Islet precursor cell (in vitro differentiated cells): Measurements from ENCODE around the gene SPAG16.

Experiments used
- DNase-seq: peaks from one replicate; pipeline ENCODE4 v3.0.0-alpha.2; 2018

Gene SPAG16

DNA sequence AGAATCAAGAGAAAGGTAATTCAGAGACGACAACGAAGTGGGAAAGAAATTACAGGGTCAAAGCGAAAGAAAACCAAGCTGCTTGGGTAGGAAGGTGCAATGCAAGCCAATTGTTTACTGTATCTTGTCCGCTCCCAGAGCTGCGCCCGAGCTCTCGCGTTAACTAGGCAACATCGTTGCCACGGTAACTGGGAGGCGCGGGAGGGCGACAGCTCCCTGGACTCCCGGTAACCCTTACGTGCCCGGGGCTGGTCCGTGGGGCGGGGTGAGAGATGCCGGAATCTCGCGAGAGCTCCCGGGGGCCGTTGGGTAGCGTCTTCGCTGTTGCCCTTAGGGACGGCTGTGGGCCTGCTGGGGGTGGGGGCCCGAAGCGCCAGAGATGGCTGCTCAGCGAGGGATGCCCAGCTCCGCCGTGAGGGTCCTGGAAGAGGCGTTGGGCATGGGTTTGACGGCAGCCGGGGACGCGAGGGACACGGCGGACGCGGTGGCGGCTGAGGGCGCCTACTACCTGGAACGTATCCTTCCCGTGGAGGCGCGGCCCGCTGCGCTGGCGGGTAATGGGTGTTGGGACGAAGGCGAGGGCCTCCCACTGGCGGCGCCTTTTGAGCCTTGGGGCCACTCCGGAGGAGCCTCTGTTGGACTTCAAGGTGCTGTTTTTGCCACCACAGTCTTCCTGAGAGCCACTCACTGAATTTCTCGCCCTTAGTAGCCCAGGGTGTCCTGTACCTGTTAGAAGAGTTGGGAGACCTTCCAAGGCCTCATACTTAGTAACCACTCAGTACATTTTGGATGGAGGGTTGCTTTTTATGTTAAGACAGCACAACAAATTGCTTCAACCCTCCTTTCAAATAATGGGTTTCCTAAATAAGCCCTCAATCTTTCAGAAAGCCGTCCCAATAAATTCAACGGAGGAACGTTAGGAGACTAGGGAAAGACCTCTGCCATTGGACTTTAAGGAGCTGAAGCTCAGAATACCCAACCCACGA, at the start of gene SPAG16:
SPAG16 (plus strand) TSS at position 360 of the 986 bp plus-strand sequence.
- peak; percentile 99 for DNase-seq

DNA sequence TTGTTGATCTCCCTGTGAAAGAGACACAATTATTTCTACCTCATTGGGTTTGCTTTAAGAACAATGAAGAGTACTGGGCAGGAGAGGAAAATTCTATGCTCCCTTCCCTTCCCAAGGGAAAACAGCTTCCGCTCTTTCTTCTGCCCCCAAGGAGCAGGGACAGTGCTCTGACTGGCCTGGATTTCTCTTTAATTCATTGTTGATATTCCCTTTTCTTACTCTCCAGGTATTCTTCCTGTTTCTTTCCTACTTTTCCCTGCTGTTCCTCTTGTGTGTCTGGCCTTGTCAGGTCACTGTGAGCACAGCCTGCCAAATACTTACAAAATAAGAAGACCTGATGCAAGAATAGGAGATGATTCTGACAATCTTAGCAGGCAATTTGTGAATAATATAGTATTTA, 49.6 kb upstream of the SPAG16 start:
- DNase-seq, result no peak

DNA sequence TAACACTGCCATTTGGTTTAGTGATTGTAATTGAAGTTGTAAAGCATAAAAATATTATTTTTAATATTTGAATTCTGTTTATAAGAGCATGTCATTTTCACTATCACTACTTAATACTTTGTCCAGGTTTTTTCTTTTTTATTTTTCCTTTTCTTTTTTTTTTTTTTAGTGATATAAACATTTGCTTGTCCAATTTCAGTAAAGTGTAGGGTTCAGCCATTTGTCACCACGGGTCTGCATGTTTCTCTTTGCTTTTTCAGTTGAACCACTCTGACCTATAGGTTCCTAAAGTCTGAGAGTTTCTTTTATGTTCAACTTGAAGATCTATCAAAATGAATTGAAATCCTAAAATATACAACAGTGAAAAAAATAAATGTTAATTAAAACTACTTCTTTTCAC, 48.5 kb upstream of the SPAG16 start:
- no peak for DNase-seq

DNA sequence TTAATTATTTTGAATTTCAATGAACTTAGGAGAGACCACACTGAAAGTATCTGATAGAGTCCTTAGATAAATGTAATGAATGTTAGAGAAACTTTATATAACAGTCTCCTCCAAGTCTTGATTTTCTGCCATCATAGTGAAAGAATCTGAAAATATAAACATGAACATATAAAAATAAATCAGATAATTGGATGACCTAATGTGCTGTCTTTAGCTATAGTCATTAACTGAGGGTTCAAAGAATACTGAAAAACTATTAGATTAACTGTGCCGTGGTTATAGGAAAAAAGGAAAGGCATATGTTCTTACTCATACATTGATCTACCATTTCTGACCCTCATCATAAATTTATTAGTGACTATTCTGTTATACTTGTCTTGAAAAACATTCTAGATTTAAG, 47.0 kb upstream of the SPAG16 start:
- no peak for DNase-seq

DNA sequence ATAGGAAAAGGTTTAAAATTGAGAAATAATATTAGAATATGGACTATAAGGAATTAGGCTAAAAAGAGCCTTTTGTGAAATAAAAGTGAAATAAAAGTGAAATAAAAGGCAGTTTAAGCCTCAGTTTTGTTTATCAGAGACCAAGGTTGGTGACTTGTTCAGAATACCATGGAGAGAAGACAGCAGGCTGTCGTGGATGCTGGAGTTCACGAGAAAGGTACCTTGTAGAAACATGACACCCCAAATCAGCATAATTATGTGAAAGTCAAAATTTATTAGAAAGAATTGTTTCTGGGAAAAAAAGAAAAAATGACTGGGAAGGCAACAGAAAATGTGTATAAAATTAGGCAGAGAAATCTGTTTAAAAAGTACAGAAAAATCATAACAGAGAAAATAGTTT, 46.5 kb upstream of the SPAG16 start:
- DNase-seq, result no peak

DNA sequence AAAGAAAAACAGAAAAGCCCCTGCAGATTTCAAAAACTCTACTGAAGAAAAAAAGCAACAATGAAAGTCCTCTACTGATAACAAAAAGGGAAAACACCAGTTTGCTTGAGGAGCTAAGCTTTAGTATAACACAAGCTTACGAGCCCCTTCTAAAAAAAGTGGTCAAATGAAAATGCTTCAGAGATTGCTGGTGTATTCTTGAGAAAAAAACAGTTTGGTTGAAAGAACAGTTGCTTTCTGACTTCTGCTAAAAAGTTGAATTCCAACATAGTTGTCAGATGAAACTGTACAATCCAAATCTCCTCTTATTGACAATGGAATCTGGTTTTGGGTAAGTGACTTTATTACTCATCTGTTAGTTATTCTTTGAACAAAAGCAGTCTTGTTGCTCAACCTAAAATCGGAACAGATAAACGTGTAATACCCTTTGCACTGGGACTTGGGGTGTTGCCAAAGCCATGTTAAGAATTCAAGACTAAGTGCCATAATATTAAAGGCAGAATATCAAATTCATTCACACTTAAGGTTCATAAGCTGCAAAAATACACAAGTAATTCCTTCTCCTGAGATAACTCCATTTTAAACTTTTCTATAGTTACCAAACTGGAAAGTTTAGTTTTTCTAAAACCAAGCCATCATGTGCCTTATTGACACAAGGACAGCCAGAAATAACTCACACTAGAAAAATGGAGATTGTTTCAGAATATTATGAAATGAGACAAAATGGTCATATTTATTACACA, 45.3 kb upstream of the SPAG16 start:
- DNase-seq, result no peak

DNA sequence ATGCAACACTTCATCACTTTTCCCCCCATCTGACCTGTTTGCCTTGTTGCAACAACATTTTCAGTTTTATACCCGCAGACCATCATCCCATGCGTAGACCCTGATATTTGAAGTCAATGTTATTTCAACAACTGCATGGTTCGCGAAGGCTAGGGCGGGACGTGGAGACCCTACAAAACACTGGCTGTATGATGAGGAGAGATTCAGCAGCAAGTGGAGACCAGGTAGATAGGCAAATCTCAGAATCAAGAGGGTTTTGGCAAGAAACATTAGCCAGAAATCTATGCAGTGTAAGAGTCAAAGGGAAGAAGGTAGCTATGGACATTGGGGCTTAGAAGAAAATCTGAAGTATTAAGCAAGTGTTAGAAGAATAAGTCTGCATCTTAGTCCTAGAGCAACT, 42.4 kb upstream of the SPAG16 start:
- no peak for DNase-seq

DNA sequence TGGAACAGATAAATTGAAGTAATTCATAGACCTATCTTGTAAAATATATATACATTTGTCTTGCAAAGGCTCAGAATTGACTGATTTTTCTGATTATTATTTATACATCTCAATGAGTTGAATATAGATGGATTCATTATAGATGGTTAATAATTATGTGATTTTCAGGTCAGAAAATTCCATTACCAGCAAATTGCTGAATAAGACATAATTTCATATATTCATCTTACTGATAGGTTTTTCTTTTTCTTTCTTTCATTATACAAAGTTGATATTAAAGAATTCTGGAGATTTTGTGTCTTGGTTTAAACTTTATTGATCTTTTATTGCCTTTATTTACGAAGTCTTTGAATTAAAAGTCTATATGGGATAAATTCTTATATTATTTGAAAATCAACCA, 41.6 kb upstream of the SPAG16 start:
- DNase-seq, result no peak

DNA sequence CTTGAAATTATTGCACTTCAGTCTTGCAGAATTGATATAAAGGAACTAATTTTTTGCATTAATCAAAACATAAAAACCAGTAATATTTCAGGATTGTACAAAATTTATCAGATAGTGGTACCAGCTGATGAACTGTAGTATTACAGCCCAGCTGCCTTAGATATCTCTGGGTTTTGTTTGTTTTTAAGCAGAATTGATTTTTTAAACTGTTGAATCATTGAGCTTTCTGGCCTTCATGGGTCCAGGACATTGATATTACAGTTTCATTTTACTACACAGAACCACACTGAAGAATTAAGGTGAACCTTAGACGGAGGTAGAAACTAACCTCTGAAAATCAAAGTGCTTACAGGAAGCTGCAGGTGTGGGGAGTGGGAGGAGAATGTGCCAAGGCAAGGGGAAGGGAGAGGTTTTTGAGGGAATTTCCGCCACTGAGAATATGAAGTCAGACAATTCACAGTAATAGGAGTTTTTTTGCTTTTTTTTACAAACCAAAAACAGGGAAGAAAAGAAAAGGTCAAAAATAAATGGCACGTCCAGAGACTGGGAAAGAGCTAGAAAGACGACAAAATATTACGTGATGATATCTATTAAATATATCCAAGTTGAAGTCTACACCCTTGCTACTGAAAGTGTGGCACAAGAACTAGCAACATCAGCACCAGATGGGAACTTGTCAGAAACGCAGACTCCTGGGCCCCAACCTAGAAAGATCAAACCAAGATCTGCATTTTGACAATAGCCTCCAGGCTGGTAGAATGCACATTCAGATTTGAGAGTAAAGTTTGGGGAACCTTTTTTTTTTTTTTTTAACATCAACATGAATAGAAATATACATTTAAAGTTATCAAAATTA, 40.8 kb upstream of the SPAG16 start:
- no peak for DNase-seq

DNA sequence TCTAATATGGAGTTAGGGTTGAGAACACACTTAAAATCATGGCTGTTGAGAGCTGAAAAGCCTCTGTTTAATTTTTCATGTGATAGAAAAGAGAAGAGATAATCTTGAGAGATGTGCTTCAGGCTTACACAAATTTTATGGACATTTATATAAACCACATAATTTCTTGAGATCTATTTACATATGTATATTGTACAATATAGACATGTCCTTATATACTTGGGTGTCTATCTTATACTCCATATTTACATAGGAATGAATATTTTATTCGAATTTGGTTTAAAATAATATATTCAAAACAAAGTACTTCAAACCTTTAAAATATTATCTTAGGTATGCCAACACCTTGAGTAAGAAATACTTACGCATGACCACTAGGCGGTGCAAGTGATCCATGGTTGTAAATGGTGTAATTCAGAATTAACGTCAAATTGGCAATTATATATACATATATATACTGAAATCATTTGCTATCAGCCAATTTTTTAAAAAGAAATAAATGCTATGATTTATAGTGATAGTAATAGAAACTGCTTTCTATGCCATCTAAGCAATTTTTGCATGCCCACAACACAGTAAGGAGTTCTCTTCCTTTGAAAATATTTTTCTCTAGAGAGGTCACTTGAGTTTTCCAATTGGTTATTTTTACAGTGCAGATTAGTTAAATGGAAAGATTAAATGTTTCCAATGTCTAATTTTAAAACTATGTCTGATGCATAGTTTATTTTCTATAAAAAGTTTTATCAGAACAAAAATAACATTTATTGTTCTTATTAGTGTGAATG, 37.6 kb upstream of the SPAG16 start:
- DNase-seq, result no peak

DNA sequence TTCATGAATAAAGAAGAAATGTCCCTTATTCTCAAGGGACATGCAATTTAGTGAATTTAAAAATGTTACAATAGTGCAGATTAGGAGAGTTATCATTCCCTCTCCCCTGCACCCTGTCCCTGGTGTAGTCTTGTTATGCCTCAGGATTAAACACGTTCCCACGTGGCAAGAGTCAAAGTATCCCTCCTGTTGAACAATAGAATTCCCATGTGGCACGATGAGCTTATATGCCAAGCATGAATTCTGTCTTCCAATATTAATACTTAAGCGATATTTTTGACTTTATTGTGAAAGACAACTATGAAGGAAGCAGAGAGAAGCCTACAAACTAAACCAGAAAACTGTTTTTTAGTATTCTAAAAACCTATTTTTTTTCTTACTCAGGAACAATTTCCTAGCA, 36.7 kb upstream of the SPAG16 start:
- DNase-seq, result no peak

DNA sequence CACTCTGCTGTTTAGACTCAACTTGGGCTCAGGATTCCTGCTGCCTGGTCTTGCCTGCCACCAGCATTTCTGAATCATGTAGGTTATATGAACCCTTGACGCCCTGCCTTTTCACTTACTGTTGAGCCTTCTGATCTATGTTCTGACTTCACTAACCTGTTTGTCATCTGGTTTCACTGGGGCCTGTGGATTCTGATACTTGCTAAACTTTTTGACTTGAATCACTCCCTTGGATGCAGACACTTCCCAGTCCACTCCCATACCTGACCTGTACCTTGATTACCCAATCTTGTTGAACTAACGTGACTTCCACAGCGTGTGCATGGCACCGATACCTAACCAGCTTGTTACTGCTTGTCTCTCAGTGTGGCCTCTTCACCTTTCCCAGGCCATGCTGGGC, 35.6 kb upstream of the SPAG16 start:
- DNase-seq, result no peak

DNA sequence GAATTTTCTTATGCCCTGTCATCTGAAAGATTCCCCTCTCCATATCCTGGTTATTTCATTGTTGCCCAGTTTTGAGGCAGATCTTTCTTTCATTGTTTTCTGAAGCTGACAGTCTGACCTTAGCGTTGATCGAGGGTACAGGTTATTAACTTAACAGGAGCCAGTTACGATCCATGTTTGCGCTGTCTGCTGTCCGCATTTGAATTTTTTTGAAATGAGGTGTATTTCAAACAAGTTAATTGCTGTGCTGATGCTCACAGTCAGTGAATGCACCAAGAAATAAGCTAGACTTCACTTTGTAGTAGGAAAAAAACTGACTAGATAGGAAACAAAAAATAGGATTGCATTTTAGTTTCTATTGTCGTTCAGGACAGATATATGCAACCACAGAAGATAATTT, 34.8 kb upstream of the SPAG16 start:
- DNase-seq, result no peak

DNA sequence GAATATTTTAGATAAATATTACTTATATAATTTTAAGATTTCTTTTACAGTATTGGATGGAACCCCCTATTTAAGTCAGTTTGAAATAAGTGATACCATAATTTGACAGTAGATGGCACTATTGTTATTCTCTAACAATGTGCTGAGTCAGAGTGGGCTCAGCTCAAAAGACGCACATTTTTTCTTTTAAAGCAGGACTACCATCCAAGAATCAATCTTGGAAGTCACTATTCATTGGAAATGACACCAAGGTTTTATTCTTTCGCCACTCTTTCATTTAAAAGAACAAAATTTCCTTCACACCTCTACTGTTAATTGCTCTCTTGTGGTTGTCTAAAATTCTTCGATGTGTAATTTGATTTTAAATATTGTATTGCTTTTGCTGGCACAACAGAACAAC, 32.6 kb upstream of the SPAG16 start:
- no peak for DNase-seq

DNA sequence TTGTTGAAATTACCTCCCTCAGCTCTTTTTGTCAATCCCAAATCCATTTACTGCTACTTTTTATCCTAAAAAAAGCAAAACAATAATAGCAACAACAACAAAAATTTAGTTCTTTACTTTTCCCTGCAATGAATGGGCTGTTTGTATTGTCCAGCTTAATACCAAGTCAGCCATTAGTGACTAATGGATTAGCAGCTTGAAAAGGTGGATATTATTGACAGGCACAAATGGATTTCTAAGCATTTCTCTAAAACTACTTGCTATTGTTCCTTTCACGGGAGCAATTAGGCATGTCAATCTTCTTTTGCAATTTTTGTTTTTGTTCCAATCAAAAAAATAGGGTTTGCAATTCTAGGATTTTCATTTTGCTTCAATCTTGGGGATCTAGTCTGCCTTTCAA, 32.1 kb upstream of the SPAG16 start:
- no peak for DNase-seq

DNA sequence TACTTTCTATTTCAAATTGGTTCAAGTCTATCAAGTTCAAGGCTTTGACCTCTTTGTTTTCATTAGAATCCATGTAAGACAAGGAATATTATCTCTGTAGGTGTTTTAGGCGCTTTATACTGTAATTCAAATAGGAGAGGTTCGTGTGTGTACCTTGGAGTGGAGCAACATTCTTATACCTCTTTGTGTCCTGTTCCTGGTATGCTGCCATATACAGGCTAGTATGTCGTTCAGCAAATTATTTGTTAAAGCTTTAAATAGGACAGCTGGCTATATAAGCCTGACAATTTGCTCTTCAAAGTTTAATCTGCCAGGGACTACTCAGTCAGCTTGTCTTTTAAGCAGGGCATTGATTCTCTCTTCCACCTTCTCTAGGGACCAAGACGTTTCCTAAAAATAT, 31.1 kb upstream of the SPAG16 start:
- no peak for DNase-seq

DNA sequence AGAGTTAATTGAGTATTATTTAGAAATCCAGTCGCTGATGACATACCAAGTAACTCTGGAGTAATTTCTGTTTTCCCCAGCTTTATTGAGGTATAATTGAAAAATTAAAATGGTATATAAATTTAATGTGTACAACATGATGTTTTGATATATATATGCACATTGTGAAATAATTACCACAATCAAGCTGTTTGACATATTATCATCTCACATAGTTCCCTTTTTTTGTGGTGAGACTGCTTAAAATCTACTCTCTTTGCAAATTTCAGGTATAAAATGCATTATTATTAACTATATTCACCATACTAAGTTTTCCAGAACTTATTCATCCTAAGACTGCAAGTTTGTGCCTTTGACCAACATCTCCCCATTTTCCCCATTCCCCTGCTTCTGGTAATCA, 25.0 kb upstream of the SPAG16 start:
- DNase-seq, result no peak

DNA sequence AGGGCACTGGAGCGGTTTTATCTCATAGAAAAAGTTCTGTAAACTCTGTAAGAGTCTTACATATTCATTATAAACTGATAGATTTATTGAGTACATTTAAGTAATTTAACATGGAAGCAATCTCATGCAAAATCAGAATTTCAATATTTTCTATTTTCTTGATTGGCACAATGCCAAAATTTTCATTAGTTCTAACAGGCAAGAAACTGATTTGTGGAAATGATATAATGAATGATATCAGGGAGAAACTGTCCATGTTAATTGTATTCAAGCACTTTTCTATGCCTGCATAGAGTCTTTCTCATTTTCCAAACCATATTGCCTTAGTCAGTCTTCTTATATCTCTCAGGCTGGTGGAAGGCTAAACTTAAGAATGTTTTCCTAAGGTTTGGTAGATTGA, 23.0 kb upstream of the SPAG16 start:
- DNase-seq, result no peak

DNA sequence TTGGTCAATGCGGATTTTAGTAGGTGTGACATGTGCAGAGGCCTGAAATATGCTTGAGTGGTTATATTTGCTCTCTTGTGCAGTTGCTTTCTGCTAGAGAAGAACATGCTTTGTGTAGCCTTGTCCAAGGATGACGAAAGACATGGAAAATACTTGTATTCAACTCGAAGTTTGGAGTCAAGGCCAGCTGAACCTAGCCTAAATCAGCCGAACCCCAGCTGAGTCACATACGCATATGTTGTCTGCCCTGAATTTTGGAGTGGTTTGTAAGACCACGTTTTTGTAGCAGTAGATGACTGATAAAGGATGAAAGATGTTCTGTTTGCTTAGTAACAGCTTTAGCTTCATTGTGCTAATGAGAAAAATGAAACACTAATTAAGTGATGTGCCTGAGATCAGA, 22.5 kb upstream of the SPAG16 start:
- no peak for DNase-seq

DNA sequence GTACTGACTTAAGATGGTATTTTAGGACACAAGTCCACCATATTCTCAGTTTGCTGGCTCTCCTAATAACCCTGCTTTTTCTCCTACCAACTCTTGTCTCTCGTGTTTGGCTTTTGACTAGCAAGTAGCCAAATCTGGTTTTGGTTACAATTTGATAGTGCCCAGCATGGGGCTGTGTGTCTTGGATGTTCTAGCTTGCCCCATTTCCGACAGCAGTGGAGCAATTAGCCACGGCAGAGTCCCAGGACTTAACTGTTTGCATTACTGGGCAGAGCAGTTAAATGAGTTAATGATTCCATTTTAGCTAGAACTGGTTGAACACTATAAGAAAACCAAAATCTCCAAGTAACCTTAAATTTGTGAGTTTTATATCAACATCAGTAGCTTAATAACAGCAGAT, 18.6 kb upstream of the SPAG16 start:
- DNase-seq, result no peak

DNA sequence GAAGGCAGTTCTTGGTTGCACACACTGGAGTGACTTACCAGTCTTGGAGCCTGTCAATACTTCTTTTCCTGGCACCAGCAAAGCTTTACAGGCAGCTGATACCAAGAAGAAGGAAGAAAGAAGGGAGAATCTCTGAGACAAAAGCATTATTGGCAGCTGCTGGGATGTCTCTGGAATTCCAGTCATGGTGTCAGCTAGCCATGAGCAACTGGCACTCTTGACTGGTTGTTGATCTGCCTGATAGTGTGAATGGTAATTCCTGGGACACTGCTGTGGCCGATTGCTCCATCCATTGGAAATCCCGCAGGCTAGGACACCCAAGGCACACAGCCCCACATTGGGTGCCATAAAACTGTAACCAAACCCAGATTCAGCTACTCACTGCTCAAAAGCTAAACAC, 17.8 kb upstream of the SPAG16 start:
- DNase-seq, result peak; percentile 59

DNA sequence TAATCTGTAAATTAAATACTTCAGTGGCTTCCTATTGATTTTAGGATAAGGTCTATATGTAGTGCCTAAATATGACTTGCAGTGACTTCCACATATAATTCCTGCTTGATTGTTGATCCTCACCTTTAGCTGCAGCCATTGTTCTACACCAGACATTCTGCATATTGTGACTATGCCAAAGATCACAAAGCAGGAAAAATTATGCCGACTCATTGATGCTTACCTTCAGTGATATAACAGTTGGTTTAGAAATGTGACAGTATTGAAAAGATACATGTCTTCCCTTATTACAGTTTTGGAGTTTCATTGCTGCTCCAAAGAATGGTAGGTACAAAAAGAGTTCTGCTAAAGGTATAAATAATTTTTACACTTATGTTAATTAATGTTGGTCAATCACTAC, 12.3 kb upstream of the SPAG16 start:
- DNase-seq, result no peak

DNA sequence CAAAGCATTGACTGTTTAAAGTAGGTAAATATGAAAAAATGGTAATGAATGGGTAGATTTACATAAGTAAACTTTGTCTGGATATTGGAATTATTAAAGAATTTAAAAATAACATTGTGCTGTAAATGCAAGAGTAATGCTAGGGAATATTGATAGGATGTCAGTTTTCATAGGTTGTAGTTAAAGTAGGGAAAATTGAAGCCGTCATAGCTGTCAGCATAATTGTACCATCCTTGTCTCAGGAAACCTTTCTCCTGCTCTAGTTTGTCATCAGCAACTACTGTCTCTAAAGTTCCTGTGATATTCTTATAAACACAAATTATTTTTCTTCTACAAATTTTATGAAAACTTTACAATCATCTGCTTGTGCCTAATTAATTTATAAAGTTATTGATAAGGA, 10.1 kb upstream of the SPAG16 start:
- no peak for DNase-seq
